Measurements from ENCODE around the gene NHLH2.

The NHLH2 gene

DNA sequence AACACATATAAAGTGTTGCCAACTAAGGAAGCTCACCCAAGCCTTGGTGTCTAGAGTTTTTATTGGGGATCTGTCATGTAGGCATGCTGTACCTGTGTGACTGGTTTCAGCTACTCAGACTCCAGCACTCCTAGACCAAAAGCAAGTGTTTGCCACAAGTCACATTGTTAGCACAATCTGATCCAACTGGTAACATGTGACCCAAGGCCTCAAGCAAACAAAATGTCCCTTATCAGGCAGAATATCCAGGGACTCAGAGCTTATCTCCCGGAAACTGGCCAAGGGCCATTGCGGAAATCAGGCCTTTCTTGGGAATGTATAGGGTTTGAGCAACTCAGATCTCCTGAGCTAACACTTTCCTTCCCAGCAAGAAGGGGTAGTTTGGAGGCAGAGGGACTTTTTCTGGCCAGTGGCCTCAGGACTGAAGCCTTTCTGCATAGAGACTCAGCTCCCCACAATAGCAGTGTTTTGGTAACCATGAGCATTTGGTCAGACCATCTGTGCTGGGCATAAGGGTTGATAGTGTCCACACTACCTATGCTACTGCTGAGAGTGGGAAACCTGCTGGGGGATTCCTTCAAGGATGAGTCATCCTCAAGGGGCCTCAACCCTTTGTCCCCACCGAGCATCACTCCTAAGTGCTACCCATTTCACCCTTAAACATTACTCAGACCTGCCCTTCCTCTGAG lies 29.6 kb downstream of the NHLH2 start:
- H3K36me3 ChIP-seq (ENCODE audit: control insufficient read depth in 1 of 2, insufficient read depth in 2 of 2, low read depth in 1 of 2, low read length in 2 of 2) = no peaks in the 10 kb centered on the region
- DNase-seq = no peak
- no peak overlapping the region for H2BK15ac ChIP-seq (ENCODE audit: low read depth, poor library complexity, severe bottlenecking)
- H3K4me3 ChIP-seq (ENCODE audit: insufficient read depth in 1 of 2, low read depth in 1 of 2, low read length in 2 of 2) = no peak overlapping the region
- no peak overlapping the region for H2BK120ac ChIP-seq (ENCODE audit: low read depth, low read length)
- no peak overlapping the region for H3K27ac ChIP-seq (ENCODE audit: low read length, poor library complexity, severe bottlenecking)
- H4K91ac ChIP-seq (ENCODE audit: low read length) = no peak overlapping the region
- H3K23ac ChIP-seq (ENCODE audit: low read length in 2 of 2) = no peak overlapping the region
- H4K8ac ChIP-seq (ENCODE audit: low read length) = peak overlapping the region; percentile 1
- no peaks in the 10 kb centered on the region for H3K4me1 ChIP-seq (ENCODE audit: control insufficient read depth, insufficient read depth, low read depth, low read length)
- no peak overlapping the region for H3K4ac ChIP-seq (ENCODE audit: low read depth in 1 of 2, low read length in 2 of 2)
- H3K4me2 ChIP-seq (ENCODE audit: low read length, poor library complexity, severe bottlenecking) = no peak overlapping the region
- no peak overlapping the region for H3K18ac ChIP-seq (ENCODE audit: low read depth in 1 of 2, low read length in 2 of 2)
- no peak overlapping the region for H2BK12ac ChIP-seq (ENCODE audit: low read length in 2 of 2)
- H3K79me1 ChIP-seq (replicated peaks; ENCODE audit: low read length, poor library complexity, severe bottlenecking) = no peaks in the 10 kb centered on the region
- no peak overlapping the region for H2AK5ac ChIP-seq (ENCODE audit: low read length, severe bottlenecking)
- no peak overlapping the region for H3K9ac ChIP-seq (ENCODE audit: low read length)
- 57% methylated on average over 3 of the region's 3 CpGs for WGBS
- no peak overlapping the region for H2BK5ac ChIP-seq (ENCODE audit: low read depth, low read length, poor library complexity, severe bottlenecking)
- H2AFZ ChIP-seq (ENCODE audit: low read depth, low read length) = no peak overlapping the region
- peaks cover 7 to 33% of the 10 kb centered on the region in 2 experiments for H3K27me3 ChIP-seq (ENCODE audit: control insufficient read depth in 1 of 2, insufficient read depth in 1 of 2, low read length in 2 of 2)
- no peak overlapping the region for H3K14ac ChIP-seq (ENCODE audit: low read length in 2 of 2)
- H3K9me3 ChIP-seq (ENCODE audit: control insufficient read depth, low read length) = no peaks in the 10 kb centered on the region

DNA sequence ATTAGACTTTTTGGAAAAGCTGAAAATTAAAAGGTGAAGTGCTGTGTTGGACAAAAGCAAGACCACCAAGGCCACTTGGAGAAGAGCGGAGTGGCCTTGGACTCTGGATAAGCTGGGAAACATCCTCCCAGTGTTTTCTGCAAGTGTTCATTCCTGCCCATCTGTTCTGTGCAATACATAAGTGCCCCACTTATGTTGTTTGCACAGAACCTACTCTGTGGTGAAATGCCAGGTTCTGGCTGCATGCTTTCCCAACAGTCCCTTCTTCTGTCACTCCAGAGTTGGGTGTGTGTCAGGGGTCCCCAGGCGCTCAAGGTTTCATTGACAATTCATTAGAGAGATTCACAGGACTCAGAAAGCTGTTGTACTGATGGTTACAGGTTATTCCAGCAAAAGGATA lies 30.3 kb downstream of the NHLH2 start:
- Histone ChIP-seq H3K36me3 (ENCODE audit: control insufficient read depth in 1 of 2, insufficient read depth in 2 of 2, low read depth in 1 of 2, low read length in 2 of 2) (no peaks in the 10 kb centered on the region), H2BK5ac (ENCODE audit: low read depth, low read length, poor library complexity, severe bottlenecking) (no peak overlapping the region), H3K9me3 (ENCODE audit: control insufficient read depth, low read length) (no peaks in the 10 kb centered on the region), H2BK12ac (ENCODE audit: low read length in 2 of 2) (no peak overlapping the region), H2BK120ac (ENCODE audit: low read depth, low read length) (no peak overlapping the region), H3K27me3 (ENCODE audit: control insufficient read depth in 1 of 2, insufficient read depth in 1 of 2, low read length in 2 of 2) (peaks cover 7 to 33% of the 10 kb centered on the region in 2 experiments), H3K4me1 (ENCODE audit: control insufficient read depth, insufficient read depth, low read depth, low read length) (no peaks in the 10 kb centered on the region), H3K23ac (ENCODE audit: low read length in 2 of 2) (no peak overlapping the region), H3K14ac (ENCODE audit: low read length in 2 of 2) (no peak overlapping the region), H3K4me2 (ENCODE audit: low read length, poor library complexity, severe bottlenecking) (no peak overlapping the region), H3K79me1 (replicated peaks; ENCODE audit: low read length, poor library complexity, severe bottlenecking) (no peaks in the 10 kb centered on the region), H4K8ac (ENCODE audit: low read length) (no peak overlapping the region), H3K27ac (ENCODE audit: low read length, poor library complexity, severe bottlenecking) (no peak overlapping the region), H3K9ac (ENCODE audit: low read length) (no peak overlapping the region), H2AK5ac (ENCODE audit: low read length, severe bottlenecking) (no peak overlapping the region), H3K18ac (ENCODE audit: low read depth in 1 of 2, low read length in 2 of 2) (no peak overlapping the region), H4K91ac (ENCODE audit: low read length) (no peak overlapping the region), H3K4ac (ENCODE audit: low read depth in 1 of 2, low read length in 2 of 2) (no peak overlapping the region), H2BK15ac (ENCODE audit: low read depth, poor library complexity, severe bottlenecking) (no peak overlapping the region), H3K4me3 (ENCODE audit: insufficient read depth in 1 of 2, low read depth in 1 of 2, low read length in 2 of 2) (no peak overlapping the region), H2AFZ (ENCODE audit: low read depth, low read length) (no peak overlapping the region)
- DNase-seq = peak; percentile 8
- WGBS = 86% methylated on average over 2 of the region's 2 CpGs

DNA sequence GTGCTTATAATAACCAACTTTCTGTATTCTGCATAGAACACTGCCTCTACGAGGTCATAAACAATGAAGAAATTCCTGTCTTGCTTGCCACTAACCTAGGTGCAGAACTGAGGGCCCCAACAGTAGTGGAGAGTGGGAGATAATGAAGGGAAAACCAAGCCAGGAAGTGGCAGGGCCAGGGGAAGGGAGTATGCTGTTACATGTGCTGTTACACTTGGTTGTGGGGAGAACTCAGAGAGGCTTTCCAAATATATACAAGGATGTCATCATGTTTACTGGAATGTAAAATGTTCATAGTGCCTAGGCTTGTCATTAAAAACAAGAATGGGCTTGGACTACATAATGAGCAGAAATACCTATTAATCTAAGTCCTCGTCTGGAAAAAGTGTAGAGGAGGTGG lies 31.1 kb downstream of the NHLH2 start:
- H2BK15ac ChIP-seq (ENCODE audit: low read depth, poor library complexity, severe bottlenecking) = no peak overlapping the region
- H2BK12ac ChIP-seq (ENCODE audit: low read length in 2 of 2) = no peak overlapping the region
- no peak overlapping the region for H3K4me3 ChIP-seq (ENCODE audit: insufficient read depth in 1 of 2, low read depth in 1 of 2, low read length in 2 of 2)
- DNase-seq = no peak
- no peak overlapping the region for H2AFZ ChIP-seq (ENCODE audit: low read depth, low read length)
- H3K36me3 ChIP-seq (ENCODE audit: control insufficient read depth in 1 of 2, insufficient read depth in 2 of 2, low read depth in 1 of 2, low read length in 2 of 2) = no peaks in the 10 kb centered on the region
- no peak overlapping the region for H3K14ac ChIP-seq (ENCODE audit: low read length in 2 of 2)
- H2BK5ac ChIP-seq (ENCODE audit: low read depth, low read length, poor library complexity, severe bottlenecking) = no peak overlapping the region
- no peak overlapping the region for H4K91ac ChIP-seq (ENCODE audit: low read length)
- 86% methylated on average over 1 of the region's 2 CpGs for WGBS
- no peak overlapping the region for H2AK5ac ChIP-seq (ENCODE audit: low read length, severe bottlenecking)
- no peak overlapping the region for H3K4ac ChIP-seq (ENCODE audit: low read depth in 1 of 2, low read length in 2 of 2)
- H3K18ac ChIP-seq (ENCODE audit: low read depth in 1 of 2, low read length in 2 of 2) = no peak overlapping the region
- no peak overlapping the region for H3K23ac ChIP-seq (ENCODE audit: low read length in 2 of 2)
- H3K9me3 ChIP-seq (ENCODE audit: control insufficient read depth, low read length) = no peaks in the 10 kb centered on the region
- no peaks in the 10 kb centered on the region for H3K4me1 ChIP-seq (ENCODE audit: control insufficient read depth, insufficient read depth, low read depth, low read length)
- H3K4me2 ChIP-seq (ENCODE audit: low read length, poor library complexity, severe bottlenecking) = no peak overlapping the region
- no peak overlapping the region for H3K9ac ChIP-seq (ENCODE audit: low read length)
- H3K27ac ChIP-seq (ENCODE audit: low read length, poor library complexity, severe bottlenecking) = no peak overlapping the region
- H3K27me3 ChIP-seq (ENCODE audit: control insufficient read depth in 1 of 2, insufficient read depth in 1 of 2, low read length in 2 of 2) = peaks cover 7 to 40% of the 10 kb centered on the region in 2 experiments
- H4K8ac ChIP-seq (ENCODE audit: low read length) = no peak overlapping the region
- no peaks in the 10 kb centered on the region for H3K79me1 ChIP-seq (replicated peaks; ENCODE audit: low read length, poor library complexity, severe bottlenecking)
- no peak overlapping the region for H2BK120ac ChIP-seq (ENCODE audit: low read depth, low read length)

DNA sequence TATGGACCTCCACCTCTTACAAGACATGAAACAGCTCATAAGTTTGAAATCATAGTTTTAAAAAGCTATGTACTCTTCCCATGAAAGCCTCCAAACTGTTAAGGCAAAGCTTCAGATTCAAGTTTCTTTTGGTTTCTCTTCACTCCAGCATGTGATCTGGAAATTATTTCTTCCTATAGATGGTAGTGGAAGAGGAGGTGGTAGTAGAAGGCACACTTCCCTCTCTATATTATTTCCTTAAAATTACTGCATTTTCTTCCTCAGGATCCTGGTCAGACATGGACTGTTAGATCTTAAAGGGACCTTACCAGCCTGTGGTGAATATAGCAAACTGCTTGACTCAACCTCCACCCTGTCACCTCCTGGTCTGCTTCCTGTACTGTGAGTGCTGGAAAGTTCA lies 31.9 kb downstream of the NHLH2 start:
- Histone ChIP-seq H2BK5ac (ENCODE audit: low read depth, low read length, poor library complexity, severe bottlenecking) (no peak overlapping the region), H3K27ac (ENCODE audit: low read length, poor library complexity, severe bottlenecking) (no peak overlapping the region), H2BK12ac (ENCODE audit: low read length in 2 of 2) (no peak overlapping the region), H2AK5ac (ENCODE audit: low read length, severe bottlenecking) (no peak overlapping the region), H3K79me1 (replicated peaks; ENCODE audit: low read length, poor library complexity, severe bottlenecking) (no peaks in the 10 kb centered on the region), H3K23ac (ENCODE audit: low read length in 2 of 2) (no peak overlapping the region), H3K4me3 (ENCODE audit: insufficient read depth in 1 of 2, low read depth in 1 of 2, low read length in 2 of 2) (no peak overlapping the region), H3K9ac (ENCODE audit: low read length) (no peak overlapping the region), H4K91ac (ENCODE audit: low read length) (no peak overlapping the region), H2BK120ac (ENCODE audit: low read depth, low read length) (no peak overlapping the region), H4K8ac (ENCODE audit: low read length) (no peak overlapping the region), H3K9me3 (ENCODE audit: control insufficient read depth, low read length) (no peaks in the 10 kb centered on the region), H2AFZ (ENCODE audit: low read depth, low read length) (no peak overlapping the region), H3K4ac (ENCODE audit: low read depth in 1 of 2, low read length in 2 of 2) (no peak overlapping the region), H3K14ac (ENCODE audit: low read length in 2 of 2) (no peak overlapping the region), H2BK15ac (ENCODE audit: low read depth, poor library complexity, severe bottlenecking) (no peak overlapping the region), H3K18ac (ENCODE audit: low read depth in 1 of 2, low read length in 2 of 2) (no peak overlapping the region), H3K36me3 (ENCODE audit: control insufficient read depth in 1 of 2, insufficient read depth in 2 of 2, low read depth in 1 of 2, low read length in 2 of 2) (no peaks in the 10 kb centered on the region), H3K4me1 (ENCODE audit: control insufficient read depth, insufficient read depth, low read depth, low read length) (no peaks in the 10 kb centered on the region), H3K27me3 (ENCODE audit: control insufficient read depth in 1 of 2, insufficient read depth in 1 of 2, low read length in 2 of 2) (peaks cover 5 to 39% of the 10 kb centered on the region in 2 experiments), H3K4me2 (ENCODE audit: low read length, poor library complexity, severe bottlenecking) (no peak overlapping the region)
- no peak for DNase-seq
